Activated CD4-positive, alpha-beta T cell treated with anti-CD3 and anti-CD28 coated beads, Interleukin-2, amount 50 U/mL, for 1 hour (primary cell): Measurements from ENCODE around the gene IL1F10.

Source experiments
- DNase-seq: peaks from one replicate; pipeline ENCODE4 v3.0.0-alpha.2; 2020

Gene IL1F10, protein sequence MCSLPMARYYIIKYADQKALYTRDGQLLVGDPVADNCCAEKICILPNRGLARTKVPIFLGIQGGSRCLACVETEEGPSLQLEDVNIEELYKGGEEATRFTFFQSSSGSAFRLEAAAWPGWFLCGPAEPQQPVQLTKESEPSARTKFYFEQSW

DNA sequence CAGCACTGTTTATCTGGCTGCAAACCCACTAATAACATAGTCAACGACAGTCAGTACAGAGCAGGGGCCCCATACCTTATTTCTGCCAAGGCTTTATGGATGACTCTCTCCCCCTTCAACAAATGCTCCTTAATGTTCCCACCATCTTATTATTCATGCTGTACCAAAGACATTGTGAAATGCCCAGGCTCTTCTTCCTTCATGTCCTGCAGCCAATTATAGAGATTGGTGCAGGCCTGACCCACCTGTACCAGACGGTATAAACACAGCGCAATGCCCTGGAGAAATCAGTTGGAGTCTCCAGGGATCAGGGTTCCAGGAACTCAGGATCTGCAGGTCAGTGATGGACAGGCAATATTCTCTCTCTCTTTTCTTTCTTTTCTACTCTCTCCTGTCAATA is at the start of gene IL1F10:
Gene IL1F10, plus strand, starts transcription at position 290 of the 400 bp plus-strand sequence. CDS start 4,769 bp downstream, outside the sequence.
- DNase-seq, result no peak

GRCh38 chr2:113018509-113018908 is 49.3 kb upstream of the IL1F10 start:
- DNase-seq, result no peak

DNA sequence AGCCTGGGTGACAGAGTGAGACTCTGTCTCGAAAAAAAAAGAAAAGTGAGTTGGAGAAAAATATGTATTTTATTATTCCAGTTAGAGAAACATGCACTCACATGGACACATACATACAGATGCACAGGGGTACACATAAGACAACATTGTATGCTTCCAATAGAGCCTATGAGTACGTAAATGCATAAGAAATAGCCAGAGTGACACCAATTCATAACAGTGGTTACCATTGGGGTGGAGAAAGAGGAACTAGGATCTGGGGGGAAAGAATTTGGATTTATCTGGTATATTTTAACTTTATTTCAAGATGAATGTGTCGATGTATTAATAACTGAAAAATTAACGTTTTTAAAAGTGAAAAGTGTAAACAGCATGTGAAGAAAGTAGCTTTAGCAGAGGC is 46.5 kb upstream of the IL1F10 start:
- no peak for DNase-seq

DNA sequence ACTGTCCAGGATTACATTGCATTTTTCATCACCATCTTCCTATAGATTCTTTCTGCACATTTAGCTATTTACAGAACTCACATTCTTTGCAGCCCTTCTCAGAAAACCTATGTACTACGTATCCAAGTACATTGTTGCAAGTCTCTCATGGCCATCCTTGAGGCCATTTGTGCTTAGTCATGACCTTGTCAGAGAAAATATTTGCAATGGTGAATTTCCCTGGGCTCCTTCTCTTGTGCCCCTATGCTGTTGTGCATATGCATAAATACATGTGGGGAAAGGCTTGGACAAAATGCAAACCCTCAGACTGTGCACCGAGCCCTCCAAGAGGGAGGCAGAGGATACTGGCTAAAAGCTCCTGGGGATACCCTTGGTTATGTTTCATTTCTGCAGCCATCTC is 43.0 kb upstream of the IL1F10 start:
- DNase-seq, result no peak

- DNase-seq, result no peak
Measured at GRCh38 chr2:113025737-113026136, 42.0 kb upstream of the IL1F10 start.

GRCh38 chr2:113027691-113028090 is 40.1 kb upstream of the IL1F10 start:
- no peak for DNase-seq

DNA sequence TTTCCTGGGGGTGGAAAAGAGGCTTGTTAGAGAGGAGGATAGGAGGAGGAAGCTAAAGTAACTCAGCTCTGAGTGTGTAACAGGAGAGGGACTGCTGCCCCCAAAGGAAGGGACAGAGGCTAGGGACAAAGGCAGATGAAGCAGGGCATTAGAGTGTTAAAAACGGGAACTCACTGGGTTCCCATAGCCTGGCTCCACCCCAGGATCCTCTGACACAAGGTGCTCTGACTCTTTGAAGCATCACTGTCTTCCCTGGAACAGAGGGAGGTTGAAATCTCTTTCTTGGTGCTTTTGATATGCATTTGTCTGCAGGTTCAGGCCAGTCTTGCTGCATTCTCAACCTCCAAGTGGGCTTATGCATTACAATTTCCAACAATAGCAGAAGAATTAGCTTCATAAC is 39.7 kb upstream of the IL1F10 start:
- DNase-seq, result no peak

GRCh38 chr2:113032737-113033136 is 35.0 kb upstream of the IL1F10 start:
- no peak for DNase-seq

- no peak for DNase-seq
Measured at GRCh38 chr2:113034016-113034415, 33.8 kb upstream of the IL1F10 start.

- no peak for DNase-seq
Measured at GRCh38 chr2:113036763-113037162, 31.0 kb upstream of the IL1F10 start.

DNA sequence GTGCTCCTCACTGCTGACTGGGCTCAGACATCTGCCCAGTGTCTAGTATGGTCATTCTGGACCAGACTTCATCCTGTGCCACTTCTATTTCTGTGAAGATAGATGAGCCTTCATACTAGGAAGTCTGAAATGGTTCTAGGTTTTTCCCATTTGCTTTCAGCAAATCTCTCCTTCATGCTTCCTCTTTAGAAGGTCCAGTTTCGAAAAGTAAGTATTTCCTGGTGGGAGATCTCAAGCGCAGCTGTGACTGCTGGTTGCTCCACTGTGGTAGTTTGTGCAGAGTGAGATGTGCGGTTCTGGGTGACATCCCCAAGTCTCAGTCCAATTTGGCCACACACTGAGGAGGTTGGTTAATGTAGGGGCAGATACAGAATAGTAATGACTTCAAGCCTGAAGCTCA is 29.5 kb upstream of the IL1F10 start:
- DNase-seq, result no peak

GRCh38 chr2:113039158-113039557 is 28.6 kb upstream of the IL1F10 start:
- DNase-seq, result no peak

DNA sequence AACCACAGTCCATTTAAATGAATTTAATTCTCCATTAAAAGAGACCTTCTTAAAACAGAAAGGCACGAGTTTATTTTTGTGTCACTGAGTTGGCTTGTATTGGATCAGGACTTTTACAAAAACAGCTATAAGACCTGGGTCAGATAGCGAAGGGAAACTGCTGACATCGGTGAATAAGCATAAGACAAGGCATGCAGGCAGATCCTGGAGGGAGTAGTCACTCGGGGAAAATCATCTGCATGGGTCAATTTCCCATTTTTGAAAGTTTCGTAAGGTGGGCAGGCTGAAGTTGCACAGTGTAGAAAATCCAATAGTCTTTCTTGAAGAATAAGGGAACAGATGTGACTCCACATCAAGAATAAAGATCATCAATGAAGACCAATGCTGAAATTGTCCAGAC is 28.1 kb upstream of the IL1F10 start:
- DNase-seq, result no peak

DNA sequence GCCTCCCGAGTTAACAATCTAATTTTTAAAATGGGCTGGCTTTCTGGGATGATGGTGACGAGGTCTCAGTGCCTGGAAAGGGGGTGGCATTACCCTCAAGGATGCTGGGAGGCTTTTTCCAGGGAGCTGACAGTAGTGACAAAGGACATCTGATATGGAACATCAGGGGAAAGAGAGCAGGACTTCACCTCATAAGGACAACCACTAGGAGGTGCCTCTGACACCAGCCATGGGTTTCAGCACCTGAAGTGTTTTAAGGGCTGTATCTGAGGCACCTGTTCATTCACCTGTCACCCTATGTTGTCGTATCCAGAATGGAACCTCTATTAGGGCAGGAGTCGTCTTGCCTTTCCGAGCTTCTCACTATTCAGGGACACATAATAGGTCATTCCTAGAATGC is 25.9 kb upstream of the IL1F10 start:
- DNase-seq, result no peak

DNA sequence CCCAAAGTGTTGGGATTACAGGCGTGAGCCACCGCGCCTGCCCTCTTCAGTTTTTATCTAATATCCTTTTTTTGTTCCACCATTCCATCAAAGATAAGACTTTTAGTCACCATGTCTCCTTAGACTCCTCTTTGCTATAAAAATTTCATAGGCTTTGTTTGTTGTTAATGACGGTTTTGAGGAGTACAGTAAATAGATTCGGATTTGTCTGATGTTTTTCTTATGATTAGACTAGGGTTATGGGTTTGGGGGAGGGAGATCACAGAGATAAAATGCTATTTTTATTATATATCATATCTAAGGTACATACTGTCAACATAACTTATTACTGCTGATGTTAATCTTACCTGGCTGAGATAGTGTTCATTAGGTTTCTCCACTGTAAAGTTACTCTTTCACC is 21.3 kb upstream of the IL1F10 start:
- no peak for DNase-seq

DNA sequence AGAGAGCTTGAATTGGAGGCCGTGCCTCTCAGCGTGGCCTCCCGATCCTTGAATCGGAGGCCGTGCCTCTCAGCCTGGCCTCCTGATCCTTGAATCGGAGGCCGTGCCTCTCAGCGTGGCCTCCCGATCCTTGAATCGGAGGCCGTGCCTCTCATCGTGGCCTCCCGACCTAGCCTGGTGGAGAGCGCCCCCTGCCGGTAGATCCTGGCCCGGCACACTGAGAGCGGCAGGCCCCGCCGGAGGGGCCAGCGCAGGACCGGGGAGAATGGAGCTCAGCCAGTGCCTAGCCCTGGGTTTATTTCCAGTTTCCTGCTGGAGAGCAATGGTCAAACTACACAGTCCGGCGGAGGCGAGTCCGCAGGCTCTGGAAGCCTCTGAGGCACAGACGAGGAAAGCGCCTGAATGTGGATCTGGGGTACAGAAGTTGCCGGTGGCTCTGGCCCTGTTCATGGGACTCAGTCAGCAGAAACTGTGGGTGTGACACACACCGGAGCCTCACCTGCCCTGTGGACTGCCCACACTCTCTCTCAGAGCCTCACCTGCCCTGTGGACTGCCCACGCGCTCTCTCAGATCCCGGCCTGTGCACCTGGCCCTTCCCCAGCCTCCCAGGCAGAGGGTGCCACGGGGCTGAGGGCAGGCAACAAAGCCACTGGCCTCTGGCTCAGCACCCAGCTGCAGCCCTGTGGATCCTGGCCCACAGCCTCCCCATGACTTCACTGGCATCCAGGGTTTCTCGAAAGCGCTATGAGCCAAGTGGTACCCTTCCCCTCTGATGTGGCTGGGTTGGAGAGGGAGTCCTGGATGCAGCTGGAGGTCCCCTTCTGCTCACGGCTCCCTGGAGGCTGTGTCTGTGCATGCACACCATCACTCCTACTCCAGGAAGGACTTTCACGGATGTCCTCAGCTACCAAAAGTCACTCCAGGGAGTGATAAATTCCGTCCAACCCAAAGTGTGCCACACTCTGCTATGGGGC is 16.6 kb upstream of the IL1F10 start:
- DNase-seq, result no peak

DNA sequence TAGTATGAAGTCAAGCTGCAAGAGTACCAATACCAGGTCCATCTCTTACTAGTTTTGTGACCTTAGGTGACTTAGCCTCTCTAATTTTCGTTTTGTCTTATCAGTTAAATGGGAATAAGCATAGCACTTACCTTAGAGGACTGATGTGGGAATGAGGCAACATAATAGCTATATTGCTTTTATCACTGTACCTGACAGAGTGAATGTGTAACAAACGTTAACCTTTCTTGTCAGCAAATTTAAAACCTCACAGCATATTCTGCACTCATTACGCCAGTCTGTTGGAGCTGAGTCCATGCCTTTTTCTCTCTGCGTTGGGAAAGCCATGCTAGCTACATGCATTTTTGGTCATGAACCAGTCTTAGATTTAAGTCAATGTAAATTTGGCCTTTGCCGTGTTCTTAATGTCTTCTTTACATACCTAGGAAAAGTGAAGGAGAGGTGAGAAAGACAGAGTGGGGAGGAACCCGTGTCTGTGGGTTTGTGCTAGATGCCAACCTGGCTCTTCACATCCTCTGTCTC is 15.3 kb upstream of the IL1F10 start, which contains the start of gene IL36B:
Gene IL36B, minus strand, starts transcription at position 472 of the 522 bp plus-strand sequence.
- no peak for DNase-seq

- DNase-seq, result no peak
Measured at GRCh38 chr2:113053666-113054065, 14.1 kb upstream of the IL1F10 start.

- DNase-seq, result no peak
Measured at GRCh38 chr2:113054066-113054465, 13.7 kb upstream of the IL1F10 start.

- no peak for DNase-seq
Measured at GRCh38 chr2:113056521-113056920, 11.2 kb upstream of the IL1F10 start.

DNA sequence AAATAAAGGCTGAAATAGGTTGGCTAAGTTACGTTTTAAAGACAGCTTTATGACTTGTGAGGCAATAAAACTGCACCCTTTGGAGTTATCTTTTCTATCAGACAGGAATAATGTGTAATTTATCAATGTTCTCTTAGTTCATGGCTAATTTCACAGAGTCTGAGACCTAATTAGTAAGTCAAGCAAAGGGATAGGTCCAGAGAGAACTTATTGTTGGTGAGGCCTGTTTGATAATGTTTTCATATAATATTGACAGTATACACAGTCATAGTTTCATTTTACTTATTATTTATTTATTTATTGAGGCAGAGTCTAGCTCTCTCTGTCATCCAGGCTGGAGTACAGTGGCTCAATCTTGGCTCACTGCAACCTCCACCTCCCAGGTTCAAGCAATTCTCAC is 10.7 kb upstream of the IL1F10 start:
- no peak for DNase-seq

DNA sequence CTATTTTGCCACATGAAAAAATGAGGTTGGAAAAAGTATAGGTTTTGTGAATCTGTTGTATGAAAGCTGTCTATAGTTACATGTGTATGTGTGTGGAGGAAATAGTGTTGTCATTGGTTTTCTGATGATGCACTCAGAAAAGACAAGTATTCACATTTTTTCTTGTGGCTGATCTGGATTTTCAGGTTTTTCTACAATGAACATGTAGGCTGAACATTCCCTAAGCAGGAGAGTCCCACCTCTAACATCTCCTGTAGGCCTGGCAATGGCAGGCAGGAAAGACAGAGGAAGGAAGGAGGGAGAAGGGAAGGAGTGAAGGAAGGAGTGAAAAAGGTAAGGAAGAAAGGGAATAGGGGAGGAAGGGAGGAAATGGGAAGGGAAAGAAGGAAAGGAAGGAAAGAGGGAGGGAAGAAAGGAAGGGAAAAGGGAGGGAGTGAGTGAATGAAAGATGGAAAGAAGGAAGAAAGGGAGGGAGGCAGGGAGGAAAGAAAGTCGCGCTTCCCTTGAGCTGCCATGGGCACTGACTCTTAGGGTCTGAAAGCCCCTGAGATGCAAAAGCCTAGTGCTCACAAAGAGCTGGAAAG is 9.3 kb upstream of the IL1F10 start:
- DNase-seq, result no peak
